Duodenal mucosa (tissue), 2 donors: ENCODE results near the gene ARHGEF6.

Source experiments
- H3K27ac ChIP-seq: one replicate; pipeline ENCODE4 v1.7.0; 2013; ENCODE audit warnings: low read depth, low read length
- H3K27me3 ChIP-seq, 2 donors: one replicate each; pipeline ENCODE4 v1.7.0; 2013; ENCODE audit warnings: low read length in 2 of 2, control low read depth in 1 of 2; ENCODE audit not compliant: insufficient read depth in 2 of 2, control insufficient read depth in 1 of 2
- H3K36me3 ChIP-seq, 2 donors: one replicate each; pipeline ENCODE4 v1.7.0; 2013; ENCODE audit warnings: low read length in 2 of 2, control low read depth in 1 of 2; ENCODE audit not compliant: insufficient read depth in 2 of 2, control insufficient read depth in 1 of 2
- H3K4me1 ChIP-seq, 2 donors: one replicate each; pipeline ENCODE4 v1.7.0; 2013; ENCODE audit warnings: low read length in 2 of 2, control low read depth in 1 of 2; ENCODE audit not compliant: insufficient read depth in 2 of 2, control insufficient read depth in 1 of 2
- H3K4me3 ChIP-seq, 2 donors: one replicate each; pipeline ENCODE4 v1.7.0; 2013; ENCODE audit warnings: low read length in 2 of 2, low read depth in 1 of 2
- H3K9ac ChIP-seq, 2 donors: one replicate each; pipeline ENCODE4 v1.7.0; 2013; ENCODE audit warnings: low read length in 2 of 2, low read depth in 1 of 2
- H3K9me3 ChIP-seq, 2 donors: one replicate each; pipeline ENCODE4 v1.7.0; 2013; ENCODE audit warnings: low read length in 2 of 2, control low read depth in 1 of 2; ENCODE audit not compliant: control insufficient read depth in 1 of 2

ARHGEF6 gene

GRCh38 chrX:136767104-136767941 is 13.4 kb downstream of the ARHGEF6 start:
- H3K4me3 ChIP-seq: peak overlapping the region; percentile 61 to 62
- H3K27me3 ChIP-seq: no peaks in the 10 kb centered on the region
- H3K4me1 ChIP-seq: peaks cover 0 to 8% of the 10 kb centered on the region in 2 donors
- peak overlapping the region; percentile 42 for H3K27ac ChIP-seq
- H3K9me3 ChIP-seq: no peaks in the 10 kb centered on the region
- no peaks in the 10 kb centered on the region for H3K36me3 ChIP-seq
- peak overlapping the region in 1 of 2 donors; percentile 54 for H3K9ac ChIP-seq

- Histone ChIP-seq H3K4me1 (peaks cover 0 to 8% of the 10 kb centered on the region in 2 donors), H3K27me3 (no peaks in the 10 kb centered on the region), H3K4me3 (peak overlapping the region; percentile 61 to 62), H3K9me3 (no peaks in the 10 kb centered on the region), H3K27ac (peak overlapping the region; percentile 42), H3K9ac (peak overlapping the region in 1 of 2 donors; percentile 38), H3K36me3 (no peaks in the 10 kb centered on the region)
Observed at GRCh38 chrX:136766785-136767103, 14.0 kb downstream of the ARHGEF6 start.

GRCh38 chrX:136765821-136766356 is 14.8 kb downstream of the ARHGEF6 start:
- no peak overlapping the region for H3K4me3 ChIP-seq
- no peak overlapping the region for H3K27ac ChIP-seq
- H3K9me3 ChIP-seq: no peaks in the 10 kb centered on the region
- no peaks in the 10 kb centered on the region for H3K36me3 ChIP-seq
- no peak overlapping the region for H3K9ac ChIP-seq
- peaks cover 0 to 8% of the 10 kb centered on the region in 2 donors for H3K4me1 ChIP-seq
- H3K27me3 ChIP-seq: no peaks in the 10 kb centered on the region

- Histone ChIP-seq H3K4me1 (peaks cover 0 to 8% of the 10 kb centered on the region in 2 donors), H3K27me3 (no peaks in the 10 kb centered on the region), H3K4me3 (no peak overlapping the region), H3K27ac (no peak overlapping the region), H3K9me3 (no peaks in the 10 kb centered on the region), H3K36me3 (no peaks in the 10 kb centered on the region), H3K9ac (no peak overlapping the region)
Observed at GRCh38 chrX:136764206-136764605, 16.5 kb downstream of the ARHGEF6 start.

GRCh38 chrX:136762820-136763452 is 17.8 kb downstream of the ARHGEF6 start:
- Histone ChIP-seq H3K9me3 (no peaks in the 10 kb centered on the region), H3K36me3 (no peaks in the 10 kb centered on the region), H3K27ac (no peak overlapping the region), H3K4me3 (no peak overlapping the region), H3K27me3 (no peaks in the 10 kb centered on the region), H3K9ac (no peak overlapping the region), H3K4me1 (peaks cover 0 to under 1% of the 10 kb centered on the region in 2 donors)

- Histone ChIP-seq H3K36me3 (no peaks in the 10 kb centered on the region), H3K4me3 (no peak overlapping the region), H3K9me3 (no peaks in the 10 kb centered on the region), H3K9ac (no peak overlapping the region), H3K27ac (no peak overlapping the region), H3K4me1 (no peaks in the 10 kb centered on the region), H3K27me3 (no peaks in the 10 kb centered on the region)
Observed at GRCh38 chrX:136761421-136761820, 19.3 kb downstream of the ARHGEF6 start.

- Histone ChIP-seq H3K9ac (no peak overlapping the region), H3K27me3 (no peaks in the 10 kb centered on the region), H3K4me3 (no peak overlapping the region), H3K4me1 (no peaks in the 10 kb centered on the region), H3K36me3 (no peaks in the 10 kb centered on the region), H3K27ac (no peak overlapping the region), H3K9me3 (no peaks in the 10 kb centered on the region)
Observed at GRCh38 chrX:136759968-136760367, 20.8 kb downstream of the ARHGEF6 start.

- H3K27me3 ChIP-seq: no peaks in the 10 kb centered on the region
- H3K36me3 ChIP-seq: no peaks in the 10 kb centered on the region
- H3K27ac ChIP-seq: no peak overlapping the region
Observed at GRCh38 chrX:136755411-136755810, 25.3 kb downstream of the ARHGEF6 start.

GRCh38 chrX:136754651-136755050 is 26.1 kb downstream of the ARHGEF6 start:
- H3K4me1 ChIP-seq: peaks cover 0 to 3% of the 10 kb centered on the region in 2 donors
- no peaks in the 10 kb centered on the region for H3K36me3 ChIP-seq
- H3K27ac ChIP-seq: no peak overlapping the region
- no peak overlapping the region for H3K9ac ChIP-seq
- no peaks in the 10 kb centered on the region for H3K9me3 ChIP-seq
- no peaks in the 10 kb centered on the region for H3K27me3 ChIP-seq
- no peak overlapping the region for H3K4me3 ChIP-seq

More at GRCh38 chrX:136755411-136755810, 25.3 kb downstream of the ARHGEF6 start:
- Histone ChIP-seq H3K9ac (no peak overlapping the region), H3K4me3 (no peak overlapping the region), H3K4me1 (no peaks in the 10 kb centered on the region), H3K9me3 (no peaks in the 10 kb centered on the region)

GRCh38 chrX:136752796-136753195 is 27.9 kb downstream of the ARHGEF6 start:
- Histone ChIP-seq H3K4me3 (no peak overlapping the region), H3K9ac (no peak overlapping the region), H3K9me3 (no peaks in the 10 kb centered on the region), H3K27me3 (no peaks in the 10 kb centered on the region), H3K4me1 (peaks cover 0 to 5% of the 10 kb centered on the region in 2 donors), H3K27ac (no peak overlapping the region), H3K36me3 (no peaks in the 10 kb centered on the region)
